ENCODE measurements around the gene SRGAP1.

DNA sequence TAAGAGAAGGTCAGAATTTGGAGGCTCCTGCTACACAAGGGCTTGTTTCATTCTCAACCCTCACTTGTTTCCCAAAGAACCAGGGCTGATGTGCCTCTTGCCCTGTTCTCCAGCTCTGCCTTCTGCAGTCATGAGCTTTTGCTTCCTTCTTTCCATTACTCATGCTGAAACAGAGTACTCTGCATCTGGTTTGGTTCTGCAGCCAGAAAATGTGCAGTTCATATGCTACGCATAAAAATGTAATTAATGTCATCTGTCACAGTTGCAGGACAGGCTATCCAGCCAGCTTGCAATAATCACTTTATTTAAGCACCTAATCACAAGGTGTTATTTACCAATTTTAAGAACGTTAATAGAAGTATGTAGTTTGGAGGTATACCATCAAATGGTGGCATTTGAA, 150.2 kb downstream of the SRGAP1 start:
- TF ChIP-seq GATA2 (IDR thresholded peaks at IDR 0.05; ENCODE audit: low read depth, low read length) (no peak), GATA3 (IDR thresholded peaks at IDR 0.05; ENCODE audit: low read depth, low read length) (no peak)

All from SH-SY5Y (cell line).